MCF 10A (cell line): ENCODE results near the gene PLA2G6. TPM values are rescaled to one million over a fixed set of nuclear protein-coding genes. Genes with fewer than 3 reads are reported as not detected.

Source experiments
- BruUV-seq: library from RNA; stranded (reverse); fragments of 400-500 nt; replicated peaks from 2 replicates; lab custom pipeline; 2021; lab: Mats Ljungman, UMichigan
- CTCF ChIA-PET: fragments of 300-600 bp; sonication (Branson Sonifier 250); formaldehyde crosslinking; extraction: SDS; loops from one replicate; lab custom pipeline; 2021; ENCODE audit warnings: antibody characterized with exemption, inconsistent platforms; lab: Yijun Ruan, JAX
- POLR2A ChIA-PET: fragments of 300-600, 350-650 bp; sonication (Branson Sonifier 250); formaldehyde crosslinking; extraction: SDS; loops from one replicate; lab custom pipeline; 2020; ENCODE audit warnings: antibody characterized with exemption, inconsistent platforms; lab: Yijun Ruan, JAX
- DNase-seq: peaks from one replicate; pipeline ENCODE4 v3.0.0-alpha.2; 2018; ENCODE audit not compliant: unreplicated experiment
- H3K27ac Mint-ChIP-seq: one replicate; pipeline ENCODE4 v1.8.0; 2022; ENCODE audit warnings: mild to moderate bottlenecking, low read depth, mixed read lengths; ENCODE audit not compliant: unreplicated experiment
- H3K27me3 Mint-ChIP-seq: one replicate; pipeline ENCODE4 v1.8.0; 2022; ENCODE audit warnings: mixed read lengths; ENCODE audit not compliant: insufficient read depth, unreplicated experiment
- H3K36me3 Mint-ChIP-seq: one replicate; pipeline ENCODE4 v1.8.0; 2022; ENCODE audit warnings: mild to moderate bottlenecking, moderate library complexity, mixed read lengths; ENCODE audit not compliant: insufficient read depth, unreplicated experiment
- H3K4me1 Mint-ChIP-seq: one replicate; pipeline ENCODE4 v1.8.0; 2022; ENCODE audit warnings: mixed read lengths; ENCODE audit not compliant: insufficient read depth, unreplicated experiment
- H3K4me3 Mint-ChIP-seq: one replicate; pipeline ENCODE4 v1.8.0; 2022; ENCODE audit warnings: mild to moderate bottlenecking, moderate library complexity, mixed read lengths; ENCODE audit not compliant: unreplicated experiment
- H3K9me3 Mint-ChIP-seq: one replicate; pipeline ENCODE4 v1.8.0; 2022; ENCODE audit warnings: mixed read lengths; ENCODE audit not compliant: unreplicated experiment
- CTCF ChIP-seq: fragments of 200-600 bp; IDR thresholded peaks from one replicate; pipeline ENCODE4 v1.8.0; 2022; ENCODE audit warnings: antibody characterized with exemption, mild to moderate bottlenecking; ENCODE audit not compliant: unreplicated experiment
- intact Hi-C: fragments of 100-400 bp; cut with micrococcal nuclease; formaldehyde crosslinking; loops from 2 replicates; pipeline ENCODE4 v1.14.1; 2022
- total RNA-seq: library from RNA; stranded (reverse); gene quantifications from 2 replicates; pipeline ENCODE4 v1.2.3, GENCODE V29; 2022

PLA2G6 gene
- total RNA-seq, 1 experiment from 2014 or later = 37.5 TPM

GRCh38 chr22:38111925-38112355 is 69.7 kb downstream of the PLA2G6 start:
- H3K27ac Mint-ChIP-seq = no peak overlapping the region
- no peaks in the 10 kb centered on the region for H3K27me3 Mint-ChIP-seq
- no peaks in the 10 kb centered on the region for H3K9me3 Mint-ChIP-seq
- H3K4me3 Mint-ChIP-seq = no peak overlapping the region
- CTCF ChIA-PET = interaction anchor here (0.6 to 5.1 kb wide), 4 partner anchors 12 to 181 kb away, joined by 3 to 32 read pairs (median 3); no protein-coding TSS in a partner anchor
- no peak for DNase-seq
- intact Hi-C loops = loop anchor here (5.0 kb wide), 2 partner anchors 115 to 240 kb away; no protein-coding TSS in a partner anchor
- POLR2A ChIA-PET = no interaction called here
- no TSS peak for BruUV-seq
- H3K4me1 Mint-ChIP-seq = peaks cover 5% of the 10 kb centered on the region
- H3K36me3 Mint-ChIP-seq = no peaks in the 10 kb centered on the region
- no peak for TF ChIP-seq CTCF

- Mint-ChIP-seq H3K4me1 (peaks cover 5% of the 10 kb centered on the region), H3K36me3 (no peaks in the 10 kb centered on the region), H3K27me3 (no peaks in the 10 kb centered on the region), H3K27ac (no peak overlapping the region), H3K4me3 (no peak overlapping the region), H3K9me3 (no peaks in the 10 kb centered on the region)
- no peak for DNase-seq
- BruUV-seq = no TSS peak
- CTCF ChIA-PET = interaction anchor here (0.6 to 5.1 kb wide), 4 partner anchors 11 to 180 kb away, joined by 3 to 32 read pairs (median 3); no protein-coding TSS in a partner anchor
- intact Hi-C loops = loop anchor here (5.0 kb wide), 2 partner anchors 116 to 241 kb away; no protein-coding TSS in a partner anchor
- TF ChIP-seq CTCF = no peak
- POLR2A ChIA-PET = no interaction called here
Measured at GRCh38 chr22:38110863-38111852, 70.5 kb downstream of the PLA2G6 start.

GRCh38 chr22:38110008-38110862 is 71.4 kb downstream of the PLA2G6 start, which contains the start of gene BAIAP2L2:
Gene BAIAP2L2 (minus strand): TSS chr22:38110684. CDS start chr22:38110525, 159 bp downstream.
- H3K36me3 Mint-ChIP-seq = no peaks in the 10 kb centered on the region
- no peak for TF ChIP-seq CTCF
- no peaks in the 10 kb centered on the region for H3K27me3 Mint-ChIP-seq
- no TSS peak for BruUV-seq
- ChIA-PET CTCF (interaction anchor here (0.7 kb wide), 1 partner anchor 167 kb away, joined by 3 read pairs; no protein-coding TSS in a partner anchor), POLR2A (no interaction called here)
- intact Hi-C loops = loop anchor here (5.0 kb wide), 2 partner anchors 117 to 242 kb away; no protein-coding TSS in a partner anchor
- H3K9me3 Mint-ChIP-seq = no peaks in the 10 kb centered on the region
- H3K4me1 Mint-ChIP-seq = peaks cover 5% of the 10 kb centered on the region
- DNase-seq = no peak
- H3K27ac Mint-ChIP-seq = no peak within 1 kb of the TSS
- H3K4me3 Mint-ChIP-seq = no peak within 1 kb of the TSS
